Keratinocyte (primary cell): Measurements from ENCODE around the gene TOR1AIP1. TPM values are rescaled to one million over a fixed set of nuclear protein-coding genes. Genes with fewer than 3 reads are reported as not detected.
A peak's percentile ranks its signal among the peaks of the same experiment; 100 is the strongest.

Experiments
- DNase-seq: peaks from one replicate; pipeline ENCODE4 v3.0.0-alpha.2; 2011; ENCODE audit warnings: low read depth, missing footprints, low spot score
- FAIRE-seq: peaks from 2 replicates; lab custom pipeline; 2011; peaks lifted over from hg19 to GRCh38; lab: Jason Lieb, UNC
- H2AFZ ChIP-seq: 2 replicates; pipeline ENCODE4 v1.6.0; 2012; ENCODE audit warnings: low read length, control low read depth, inconsistent platforms; ENCODE audit not compliant: control insufficient read depth
- H3K27ac ChIP-seq: 2 replicates; pipeline ENCODE4 v1.5.1; 2011; ENCODE audit warnings: low read length; ENCODE audit not compliant: control insufficient read depth, insufficient read depth
- H3K27me3 ChIP-seq: 3 replicates; pipeline ENCODE4 v1.6.0; 2011; ENCODE audit warnings: low read length; ENCODE audit not compliant: control insufficient read depth, insufficient read depth; ENCODE audit errors: extremely low read depth
- H3K36me3 ChIP-seq, 2 experiments: 2 replicates in 1 of 2; 3 replicates in 1 of 2; pipeline ENCODE4 v1.5.1; 2011; ENCODE audit warnings: low read length in 2 of 2, mild to moderate bottlenecking in 1 of 2; ENCODE audit not compliant: control insufficient read depth in 2 of 2, insufficient read depth in 2 of 2; ENCODE audit errors: extremely low read depth in 1 of 2
- H3K4me1 ChIP-seq: 3 replicates; pipeline ENCODE4 v1.5.1; 2011; ENCODE audit warnings: low read length; ENCODE audit not compliant: control insufficient read depth, insufficient read depth; ENCODE audit errors: extremely low read depth
- H3K4me2 ChIP-seq: 3 replicates; pipeline ENCODE4 v1.6.0; 2011; ENCODE audit warnings: low read depth, low read length; ENCODE audit not compliant: control insufficient read depth, insufficient read depth; ENCODE audit errors: extremely low read depth
- H3K4me3 ChIP-seq, 3 experiments: fragments of 200-600 bp in 1 of 3; sonication (generic) in 1 of 3; 2 replicates in 2 of 3; 3 replicates in 1 of 3; pipeline ENCODE4 v1.5.1; 2011 to 2016; ENCODE audit warnings: low read length in 3 of 3, mild to moderate bottlenecking in 3 of 3, control low read depth in 2 of 3, inconsistent platforms in 1 of 3, low read depth in 1 of 3, mixed read lengths in 1 of 3, mixed run types in 1 of 3, moderate library complexity in 1 of 3; ENCODE audit not compliant: control insufficient read depth in 2 of 3, insufficient read depth in 2 of 3; ENCODE audit errors: extremely low read depth in 1 of 3
- H3K79me2 ChIP-seq: 2 replicates; pipeline ENCODE4 v1.6.0; 2012; ENCODE audit warnings: low read length; ENCODE audit not compliant: control insufficient read depth, insufficient read depth
- H3K9ac ChIP-seq: 3 replicates; pipeline ENCODE4 v1.6.0; 2011; ENCODE audit warnings: low read length; ENCODE audit not compliant: control insufficient read depth, insufficient read depth; ENCODE audit errors: extremely low read depth
- H3K9me1 ChIP-seq: 3 replicates; pipeline ENCODE4 v1.6.0; 2011; ENCODE audit warnings: low read length; ENCODE audit not compliant: control insufficient read depth, insufficient read depth; ENCODE audit errors: extremely low read depth
- H3K9me3 ChIP-seq: 2 replicates; pipeline ENCODE4 v1.5.1; 2012; ENCODE audit warnings: low read depth, low read length; ENCODE audit not compliant: control insufficient read depth
- H4K20me1 ChIP-seq: 3 replicates; pipeline ENCODE4 v1.6.0; 2011; ENCODE audit warnings: low read length; ENCODE audit not compliant: control insufficient read depth, insufficient read depth; ENCODE audit errors: extremely low read depth
- CTCF ChIP-seq, 3 experiments: IDR thresholded peaks in 1 of 3; conservative IDR thresholded peaks in 1 of 3; optimal IDR thresholded peaks in 1 of 3; 2 replicates in 2 of 3; 3 replicates in 1 of 3; pipeline versions ENCODE3 to v1.5.1; 2011; ENCODE audit warnings: low read length in 3 of 3, mild to moderate bottlenecking in 3 of 3, moderate library complexity in 2 of 3, control low read depth in 1 of 3, inconsistent platforms in 1 of 3; ENCODE audit not compliant: insufficient read depth in 2 of 3; ENCODE audit errors: extremely low read depth in 1 of 3
- EZH2 ChIP-seq: IDR thresholded peaks from one replicate; pipeline ENCODE4 v1.6.1; 2012; ENCODE audit warnings: inconsistent platforms, mild to moderate bottlenecking, low read length, moderate library complexity
- dilution Hi-C: fragments of 300-500 bp; cut with MboI; formaldehyde crosslinking; loops from one replicate; pipeline ENCODE4 v1.7.0; 2020; ENCODE audit warnings: low sequenced_read_pairs; ENCODE audit not compliant: extremely low pct_ligation_motif_present
- polyA plus RNA-seq, 5 experiments: library from polyadenylated mRNA; depleted of rRNA in 3 of 5; stranded (reverse) in 3 of 5; stranded (forward) in 1 of 5; unstranded in 1 of 5; fragments of >200 nt; gene quantifications; 1 replicate in 1 of 5; 2 replicates in 3 of 5; 3 replicates in 1 of 5; pipeline versions ENCODE4 v1.2.1 to v1.2.3, GENCODE V29; 2011 to 2012; ENCODE audit warnings: missing spikeins in 2 of 5, low read depth in 1 of 5, low replicate concordance in 1 of 5

The TOR1AIP1 gene
- polyA plus RNA-seq, 1 donor (not counting 4 experiments of a cell fraction or from before 2014, with no cell fraction given), result 50.0 TPM

- H3K4me2 ChIP-seq, result no peak overlapping the region
- H4K20me1 ChIP-seq, result no peaks in the 10 kb centered on the region
- H3K4me3 ChIP-seq, result no peak overlapping the region
- peaks cover 72% of the 10 kb centered on the region for H3K79me2 ChIP-seq
- no peak overlapping the region for H3K27ac ChIP-seq
- DNase-seq (no peak), FAIRE-seq (peak; percentile 74)
- H3K9ac ChIP-seq, result no peak overlapping the region
- H3K27me3 ChIP-seq, result no peaks in the 10 kb centered on the region
- no peak for TF ChIP-seq EZH2
- TF ChIP-seq CTCF (optimal IDR thresholded peaks at IDR 0.05 in 1 of 3, IDR thresholded peaks at IDR 0.05 in 1 of 3, conservative IDR thresholded peaks at IDR 0.05 in 1 of 3; ENCODE audit: extremely low read depth in 1 of 3, insufficient read depth in 2 of 3, low read length in 3 of 3), result peak; percentile 47 to 68 (median 67)
- no peaks in the 10 kb centered on the region for H3K4me1 ChIP-seq
- no peak overlapping the region for H2AFZ ChIP-seq
- dilution Hi-C loops, result no loop called here
- no peaks in the 10 kb centered on the region for H3K9me3 ChIP-seq
- peaks cover 8 to 31% of the 10 kb centered on the region in 2 experiments for H3K36me3 ChIP-seq
- H3K9me1 ChIP-seq, result no peaks in the 10 kb centered on the region
These were observed 14.4 kb upstream of the TOR1AIP1 start for GRCh38 chr1:179867493-179868330.

GRCh38 chr1:179870870-179871269 lies 11.2 kb upstream of the TOR1AIP1 start:
- Histone ChIP-seq H3K9ac (no peak overlapping the region), H3K4me1 (peaks cover 6% of the 10 kb centered on the region), H3K4me2 (no peak overlapping the region), H3K9me1 (no peaks in the 10 kb centered on the region), H3K27me3 (no peaks in the 10 kb centered on the region), H3K36me3 (peaks cover 5 to 38% of the 10 kb centered on the region in 2 experiments), H3K79me2 (peaks cover 84% of the 10 kb centered on the region), H3K9me3 (no peaks in the 10 kb centered on the region), H4K20me1 (peaks cover 4% of the 10 kb centered on the region), H2AFZ (no peak overlapping the region), H3K27ac (no peak overlapping the region), H3K4me3 (no peak overlapping the region)
- DNase-seq (no peak), FAIRE-seq (no peak)
- dilution Hi-C loops, result no loop called here
- no peak for TF ChIP-seq CTCF (optimal IDR thresholded peaks at IDR 0.05 in 1 of 3, IDR thresholded peaks at IDR 0.05 in 1 of 3, conservative IDR thresholded peaks at IDR 0.05 in 1 of 3; ENCODE audit: extremely low read depth in 1 of 3, insufficient read depth in 2 of 3, low read length in 3 of 3)
